ENCODE measurements around the gene CCDC83. TPM values are rescaled to one million over a fixed set of nuclear protein-coding genes. Genes with fewer than 3 reads are reported as not detected.

CCDC83 gene
- polyA plus RNA-seq, 1 of the 3 experiments (the other 2 are of a cell fraction), result not detected

- H3F3A ChIP-seq (replicated peaks; ENCODE audit: insufficient read depth), result no peaks in the 10 kb centered on the region
- H3K27ac ChIP-seq (ENCODE audit: low read depth in 2 of 2, low read length in 1 of 2), result no peak overlapping the region
- H3K9me2 ChIP-seq, result no peaks in the 10 kb centered on the region
- ChIA-PET POLR2A (no interaction called here), CTCF (interaction anchor here (3.8 to 4.9 kb wide), 2 partner anchors 13 kb away, joined by 23 to 31 read pairs; partner anchors contain the start of gene CCDC83)
- no peak overlapping the region for H3K4me3 ChIP-seq (ENCODE audit: low read depth in 2 of 2, low read length in 1 of 2)
- H3K36me3 ChIP-seq (replicated peaks in 1 of 2; ENCODE audit: control insufficient read depth in 1 of 2, insufficient read depth in 2 of 2, low read length in 1 of 2), result no peaks in the 10 kb centered on the region
- no peak overlapping the region; the same call in 1 of the 2 replicates for H2AFZ ChIP-seq (ENCODE audit: low read depth)
- no peak for DNase-seq
- no peaks in the 10 kb centered on the region for H3K4me1 ChIP-seq (ENCODE audit: control insufficient read depth in 1 of 2, insufficient read depth in 2 of 2, low read depth in 1 of 2, low read length in 1 of 2)
- no peak overlapping the region for H3K4me2 ChIP-seq
- no peaks in the 10 kb centered on the region for H4K20me1 ChIP-seq (ENCODE audit: insufficient read depth)
- H3K9ac ChIP-seq, result no peak overlapping the region
- H3K9me3 ChIP-seq, result no peaks in the 10 kb centered on the region
- no peak for TF ChIP-seq NFIC (IDR thresholded peaks at IDR 0.05; ENCODE audit: borderline replicate concordance)
- no peaks in the 10 kb centered on the region for H3K27me3 ChIP-seq (ENCODE audit: insufficient read depth)
- no peaks in the 10 kb centered on the region for H3K79me2 ChIP-seq (ENCODE audit: insufficient read depth)
- 34% methylated on average over 3 of the region's 3 CpGs for WGBS (ENCODE audit: low lambda C conversion rate)
These were observed 12.6 kb downstream of the CCDC83 start for GRCh38 chr11:85867751-85868150.

DNA sequence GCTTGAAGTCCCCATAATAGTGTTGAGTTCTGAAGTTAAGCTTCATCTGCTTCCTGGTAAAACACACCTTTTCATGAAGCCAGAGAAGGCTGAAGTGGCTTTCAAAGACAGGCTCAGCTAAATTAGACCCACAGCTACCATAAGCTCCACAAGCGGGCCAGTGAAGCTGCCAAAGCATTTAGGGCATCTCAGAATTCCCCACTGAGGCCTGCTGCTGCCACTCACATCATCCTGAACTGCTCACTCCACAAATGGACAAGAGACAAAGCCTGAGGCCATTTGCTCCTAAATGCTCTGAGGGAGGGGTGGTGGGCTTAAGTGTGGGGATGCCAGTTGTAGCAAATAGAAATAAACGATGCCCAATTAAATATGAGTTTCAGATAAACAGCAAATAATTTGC is 14.6 kb downstream of the CCDC83 start:
- CTCF ChIA-PET, result interaction anchor here (3.8 kb wide), 1 partner anchor 15 kb away, joined by 23 read pairs; the partner anchor contains the start of gene CCDC83
- H2AFZ ChIP-seq (ENCODE audit: low read depth), result no peak overlapping the region

More for the DNA sequence above, 14.6 kb downstream of the CCDC83 start:
- Histone ChIP-seq H3K27me3 (ENCODE audit: insufficient read depth) (no peaks in the 10 kb centered on the region), H3K4me2 (no peak overlapping the region), H3F3A (replicated peaks; ENCODE audit: insufficient read depth) (peaks cover 4% of the 10 kb centered on the region), H3K36me3 (replicated peaks in 1 of 2; ENCODE audit: control insufficient read depth in 1 of 2, insufficient read depth in 2 of 2, low read length in 1 of 2) (no peaks in the 10 kb centered on the region), H3K9me3 (no peaks in the 10 kb centered on the region), H3K9ac (no peak overlapping the region), H3K4me3 (ENCODE audit: low read depth in 2 of 2, low read length in 1 of 2) (no peak overlapping the region), H3K79me2 (ENCODE audit: insufficient read depth) (no peaks in the 10 kb centered on the region), H3K9me2 (no peaks in the 10 kb centered on the region), H3K27ac (ENCODE audit: low read depth in 2 of 2, low read length in 1 of 2) (no peak overlapping the region), H4K20me1 (ENCODE audit: insufficient read depth) (no peaks in the 10 kb centered on the region), H3K4me1 (ENCODE audit: control insufficient read depth in 1 of 2, insufficient read depth in 2 of 2, low read depth in 1 of 2, low read length in 1 of 2) (peaks cover 0 to 5% of the 10 kb centered on the region in 2 experiments; a peak in 1 of 4 replicates)
- no peak for DNase-seq
- POLR2A ChIA-PET, result no interaction called here
- 56% methylated on average over 2 of the region's 2 CpGs for WGBS (ENCODE audit: low lambda C conversion rate)
- TF ChIP-seq USF1 (IDR thresholded peaks at IDR 0.05; ENCODE audit: borderline replicate concordance, low read depth), result no peak
- no peak for TF ChIP-seq TAF1 (IDR thresholded peaks at IDR 0.05; ENCODE audit: borderline replicate concordance, low read depth, low read length)
- TF ChIP-seq TCF12 (IDR thresholded peaks at IDR 0.05), result no peak
- TF ChIP-seq, protein P1, sequence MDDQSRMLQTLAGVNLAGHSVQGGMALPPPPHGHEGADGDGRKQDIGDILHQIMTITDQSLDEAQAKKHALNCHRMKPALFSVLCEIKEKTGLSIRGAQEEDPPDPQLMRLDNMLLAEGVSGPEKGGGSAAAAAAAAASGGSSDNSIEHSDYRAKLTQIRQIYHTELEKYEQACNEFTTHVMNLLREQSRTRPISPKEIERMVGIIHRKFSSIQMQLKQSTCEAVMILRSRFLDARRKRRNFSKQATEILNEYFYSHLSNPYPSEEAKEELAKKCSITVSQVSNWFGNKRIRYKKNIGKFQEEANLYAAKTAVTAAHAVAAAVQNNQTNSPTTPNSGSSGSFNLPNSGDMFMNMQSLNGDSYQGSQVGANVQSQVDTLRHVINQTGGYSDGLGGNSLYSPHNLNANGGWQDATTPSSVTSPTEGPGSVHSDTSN (IDR thresholded peaks at IDR 0.05), result no peak
- TF ChIP-seq EZH2phosphoT487 (IDR thresholded peaks at IDR 0.05; ENCODE audit: borderline replicate concordance, low read depth), result no peak
- no peak for TF ChIP-seq FOXJ3 (CRISPR knock-in tag; IDR thresholded peaks at IDR 0.05)
- no peak for TF ChIP-seq FOSL2 (IDR thresholded peaks at IDR 0.05; ENCODE audit: borderline replicate concordance, low read depth)
- no peak for TF ChIP-seq NRF1 (IDR thresholded peaks at IDR 0.05; ENCODE audit: low read depth, low read length)
- TF ChIP-seq NFIC (IDR thresholded peaks at IDR 0.05; ENCODE audit: borderline replicate concordance), result no peak
- no peak for TF ChIP-seq CHD2 (IDR thresholded peaks at IDR 0.05; ENCODE audit: low read length, partially characterized antibody)
- TF ChIP-seq REST (IDR thresholded peaks at IDR 0.05; ENCODE audit: low read depth, low read length), result no peak
- no peak for TF ChIP-seq RAD21 (IDR thresholded peaks at IDR 0.05; ENCODE audit: low read length)
- no peak for TF ChIP-seq YY1 (IDR thresholded peaks at IDR 0.05; ENCODE audit: low read depth)
- TF ChIP-seq JUND (IDR thresholded peaks at IDR 0.05), result no peak
- TF ChIP-seq SMC3 (IDR thresholded peaks at IDR 0.05; ENCODE audit: low read depth, low read length), result no peak
